Ureter (tissue), 1 donor: ENCODE data around the gene USF3. TPM values are rescaled to one million over a fixed set of nuclear protein-coding genes. Genes with fewer than 3 reads are reported as not detected.

Experiments used
- DNase-seq: peaks from one replicate; pipeline ENCODE4 v3.0.0-alpha.2; 2020; ENCODE audit warnings: low spot score
- total RNA-seq: library from RNA; stranded (reverse); gene quantifications from one replicate; pipeline ENCODE4 v1.2.4, GENCODE V29; 2023
- donor health status: DM: yes; HTN: yes; CAD: no.

USF3 gene
- total RNA-seq, 1 donor from 2014 or later = 19.3 TPM

- no peak for DNase-seq
These were observed 89.2 kb downstream of the USF3 start for GRCh38 chr3:113607219-113607596.

- DNase-seq = no peak
These were observed 89.8 kb downstream of the USF3 start for GRCh38 chr3:113606539-113607218.

GRCh38 chr3:113602836-113603235, 93.6 kb downstream of the USF3 start:
- DNase-seq = no peak

- DNase-seq = no peak
These were observed 94.2 kb downstream of the USF3 start for GRCh38 chr3:113602256-113602655.

- DNase-seq = no peak
These were observed 95.2 kb downstream of the USF3 start for GRCh38 chr3:113601240-113601639.

- DNase-seq = no peak
These were observed 95.8 kb downstream of the USF3 start for GRCh38 chr3:113600418-113601182.

Other genes with a start within 250 kb of the USF3 start
- 34.6 TPM for gene SPICE1, start 181.5 kb downstream of the USF3 start, total RNA-seq
- 61.6 TPM for gene SIDT1, start 164.1 kb downstream of the USF3 start, total RNA-seq
- 118 TPM for gene NAA50, start 49.6 kb upstream of the USF3 start, total RNA-seq
- 71.4 TPM for gene ATP6V1A, start 50.4 kb upstream of the USF3 start, total RNA-seq
- gene GRAMD1C, start 142.1 kb upstream of the USF3 start, total RNA-seq = 11.1 TPM